B cell (primary cell): ENCODE data around the gene UBAC2. TPM values are rescaled to one million over a fixed set of nuclear protein-coding genes. Genes with fewer than 3 reads are reported as not detected.

Experiments
- ATAC-seq: fragments of 200-7000 bp; cut with Tn5 transposase; one replicate; pipeline ENCODE4 v1.10.0; 2021; ENCODE audit warnings: low read depth, mild to moderate bottlenecking, moderate number of reproducible peaks, moderate library complexity
- CTCF ChIA-PET: fragments of 350-600 bp; sonication (Branson Sonifier 250); formaldehyde crosslinking; loops from one replicate; lab custom pipeline; 2021; ENCODE audit warnings: antibody characterized with exemption, inconsistent platforms; lab: Charles Lee
- POLR2A ChIA-PET: fragments of 350-600 bp; sonication (Branson Sonifier 250); formaldehyde crosslinking; loops from one replicate; lab custom pipeline; 2021; ENCODE audit warnings: antibody characterized with exemption; lab: Charles Lee
- DNase-seq: peaks from one replicate; pipeline ENCODE4 v3.0.0; 2013
- H2AFZ ChIP-seq: 2 replicates; pipeline ENCODE4 v1.6.1; 2012; ENCODE audit warnings: mild to moderate bottlenecking, low read depth, low read length; ENCODE audit not compliant: insufficient read depth, poor library complexity, severe bottlenecking
- H3K27ac ChIP-seq, 2 donors: 1 replicate in 1 of 2; 2 replicates in 1 of 2; pipeline ENCODE4 v1.5.1; 2012 to 2013; ENCODE audit warnings: low read length in 2 of 2, mild to moderate bottlenecking in 2 of 2, moderate library complexity in 1 of 2
- H3K27me3 ChIP-seq, 4 experiments: fragments of 200-600 bp in 1 of 4; sonication (generic) in 1 of 4; replicated peaks in 1 of 4; 1 replicate in 2 of 4; 2 replicates in 2 of 4; pipeline versions ENCODE4 v1.6.1 to v1.7.0; 2013 to 2016; ENCODE audit warnings: low read length in 3 of 4, mild to moderate bottlenecking in 2 of 4, mixed read lengths in 1 of 4, moderate library complexity in 1 of 4; ENCODE audit not compliant: insufficient read depth in 4 of 4, control insufficient read depth in 3 of 4; ENCODE audit errors: control extremely low read depth in 1 of 4
- H3K36me3 ChIP-seq, 2 experiments: replicated peaks in 1 of 2; 1 replicate in 1 of 2; 2 replicates in 1 of 2; pipeline versions ENCODE4 v1.6.1 to v1.7.1; 2013; ENCODE audit warnings: low read length in 1 of 2; ENCODE audit not compliant: insufficient read depth in 2 of 2, control insufficient read depth in 1 of 2; ENCODE audit errors: control extremely low read depth in 1 of 2, extremely low read depth in 1 of 2
- H3K4me1 ChIP-seq, 2 donors: fragments of 200-600 bp in 1 of 2; sonication (generic) in 1 of 2; 1 replicate in 1 of 2; 2 replicates in 1 of 2; pipeline versions ENCODE4 v1.5.1 to v1.6.1; 2013 to 2017; ENCODE audit warnings: low read length in 2 of 2; ENCODE audit not compliant: control insufficient read depth in 2 of 2, insufficient read depth in 2 of 2
- H3K4me2 ChIP-seq: replicated peaks from 2 replicates; pipeline ENCODE3; 2012; ENCODE audit warnings: mild to moderate bottlenecking, low read depth, low read length; ENCODE audit not compliant: poor library complexity, severe bottlenecking
- H3K4me3 ChIP-seq, 5 experiments: fragments of 200-600 bp in 1 of 5; sonication (generic) in 1 of 5; 1 replicate in 3 of 5; 2 replicates in 2 of 5; pipeline versions ENCODE4 v1.5.1 to v1.7.0; 2011 to 2016; ENCODE audit warnings: low read length in 4 of 5, mild to moderate bottlenecking in 4 of 5, low read depth in 2 of 5, control low read depth in 1 of 5, moderate library complexity in 1 of 5; ENCODE audit not compliant: insufficient read depth in 1 of 5; ENCODE audit errors: control extremely low read depth in 1 of 5, extremely low read depth in 1 of 5
- H3K79me2 ChIP-seq: fragments of 200-600 bp; sonication (generic); one replicate; pipeline ENCODE4 v1.6.0; 2016; ENCODE audit warnings: low read length; ENCODE audit not compliant: control insufficient read depth, insufficient read depth
- H3K9ac ChIP-seq: fragments of 200-600 bp; sonication (generic); 2 replicates; pipeline ENCODE4 v1.6.1; 2017; ENCODE audit warnings: mild to moderate bottlenecking, low read length, moderate library complexity
- H3K9me3 ChIP-seq, 3 donors: one replicate each; pipeline versions ENCODE4 v1.6.1 to v1.7.1; 2013; ENCODE audit warnings: low read length in 2 of 3; ENCODE audit not compliant: control insufficient read depth in 2 of 3, insufficient read depth in 1 of 3; ENCODE audit errors: control extremely low read depth in 1 of 3
- H4K20me1 ChIP-seq: 2 replicates; pipeline ENCODE4 v1.6.0; 2012; ENCODE audit warnings: mild to moderate bottlenecking, low read length; ENCODE audit not compliant: insufficient read depth, control insufficient read depth, poor library complexity, severe bottlenecking
- H3K27ac Mint-ChIP-seq: one replicate; pipeline ENCODE4 v1.8.0; 2021; ENCODE audit warnings: mixed read lengths
- H3K27me3 Mint-ChIP-seq: one replicate; pipeline ENCODE4 v1.8.0; 2021; ENCODE audit warnings: mixed read lengths
- H3K4me1 Mint-ChIP-seq: one replicate; pipeline ENCODE4 v1.8.0; 2021; ENCODE audit warnings: mixed read lengths
- H3K4me3 Mint-ChIP-seq: one replicate; pipeline ENCODE4 v1.8.0; 2021; ENCODE audit warnings: mixed read lengths
- H3K9me3 Mint-ChIP-seq: one replicate; pipeline ENCODE4 v1.8.0; 2022; ENCODE audit warnings: mixed read lengths; ENCODE audit not compliant: insufficient read depth
- EZH2 ChIP-seq: IDR thresholded peaks from 2 replicates; pipeline ENCODE4 v1.6.1; 2012; ENCODE audit warnings: borderline replicate concordance, low read depth, mild to moderate bottlenecking, moderate library complexity, low read length; ENCODE audit not compliant: insufficient read depth, poor library complexity, severe bottlenecking
- WGBS: methylation state at CpG from one replicate; pipeline ENCODE4 v1.1.5; 2013; ENCODE audit warnings: missing lambda C conversion rate; ENCODE audit not compliant: insufficient coverage; 5-methylcytosine and 5-hydroxymethylcytosine counted together
- intact Hi-C: fragments of 100-400 bp; cut with micrococcal nuclease; formaldehyde crosslinking; loops from one replicate; pipeline ENCODE4 v1.10.0; 2022
- polyA plus RNA-seq: library from polyadenylated mRNA; depleted of rRNA; stranded (reverse); fragments of >200 nt; gene quantifications from 2 replicates; pipeline ENCODE4 v1.2.3, GENCODE V29; 2012
- total RNA-seq, 2 donors: library from RNA; stranded (reverse); fragments of 120-200 nt in 1 of 2; gene quantifications; 1 replicate in 1 of 2; 2 replicates in 1 of 2; pipeline versions ENCODE4 v1.2.3 to v1.2.4, GENCODE V29; 2013 to 2022
- TF ChIP-seq, protein P1 (sequence below): fragments of 200-600 bp; IDR thresholded peaks from one replicate; pipeline ENCODE4 v1.8.0; 2022; ENCODE audit warnings: antibody characterized with exemption, mild to moderate bottlenecking

UBAC2 gene
- total and polyA plus RNA-seq, 2 donors (not counting 1 experiment from before 2014, with no cell fraction given), result 56.3 to 60.8 TPM

- Histone ChIP-seq H3K4me1 (peaks cover 49 to 60% of the 10 kb centered on the region in 2 donors), H3K36me3 (peaks cover 0 to 28% of the 10 kb centered on the region in 2 experiments), H3K79me2 (peaks cover 97% of the 10 kb centered on the region), H3K27ac (peak overlapping the region; percentile 73 to 87), H4K20me1 (no peaks in the 10 kb centered on the region), H3K9me3 (no peaks in the 10 kb centered on the region), H3K9ac (peak overlapping the region; percentile 80), H3K27me3 (no peaks in the 10 kb centered on the region), H3K4me2 (peak overlapping the region; percentile 68), H2AFZ (no peak overlapping the region), H3K4me3 (peak overlapping the region; percentile 37 to 97 (median 71))
- H3K9me3 Mint-ChIP-seq, result no peaks in the 10 kb centered on the region
- WGBS, result 85% methylated on average over 2 of the region's 6 CpGs
- H3K4me1 Mint-ChIP-seq, result peaks cover 69% of the 10 kb centered on the region
- ATAC-seq (peak; percentile 25), DNase-seq (no peak)
- peak overlapping the region; percentile 95 for H3K27ac Mint-ChIP-seq
- CTCF ChIA-PET, result interaction anchor here (0.7 to 13.9 kb wide), 17 partner anchors 9 to 131 kb away, joined by 3 to 206 read pairs (median 4); no protein-coding TSS in a partner anchor
- POLR2A ChIA-PET, result interaction anchor here (1.0 to 2.7 kb wide), 4 partner anchors 10 to 68 kb away, joined by 3 to 34 read pairs (median 5); no protein-coding TSS in a partner anchor
- TF ChIP-seq EZH2, result no peak
- TF ChIP-seq, protein P1, sequence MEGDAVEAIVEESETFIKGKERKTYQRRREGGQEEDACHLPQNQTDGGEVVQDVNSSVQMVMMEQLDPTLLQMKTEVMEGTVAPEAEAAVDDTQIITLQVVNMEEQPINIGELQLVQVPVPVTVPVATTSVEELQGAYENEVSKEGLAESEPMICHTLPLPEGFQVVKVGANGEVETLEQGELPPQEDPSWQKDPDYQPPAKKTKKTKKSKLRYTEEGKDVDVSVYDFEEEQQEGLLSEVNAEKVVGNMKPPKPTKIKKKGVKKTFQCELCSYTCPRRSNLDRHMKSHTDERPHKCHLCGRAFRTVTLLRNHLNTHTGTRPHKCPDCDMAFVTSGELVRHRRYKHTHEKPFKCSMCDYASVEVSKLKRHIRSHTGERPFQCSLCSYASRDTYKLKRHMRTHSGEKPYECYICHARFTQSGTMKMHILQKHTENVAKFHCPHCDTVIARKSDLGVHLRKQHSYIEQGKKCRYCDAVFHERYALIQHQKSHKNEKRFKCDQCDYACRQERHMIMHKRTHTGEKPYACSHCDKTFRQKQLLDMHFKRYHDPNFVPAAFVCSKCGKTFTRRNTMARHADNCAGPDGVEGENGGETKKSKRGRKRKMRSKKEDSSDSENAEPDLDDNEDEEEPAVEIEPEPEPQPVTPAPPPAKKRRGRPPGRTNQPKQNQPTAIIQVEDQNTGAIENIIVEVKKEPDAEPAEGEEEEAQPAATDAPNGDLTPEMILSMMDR, result no peak
- H3K27me3 Mint-ChIP-seq, result no peaks in the 10 kb centered on the region
- H3K4me3 Mint-ChIP-seq, result peak overlapping the region; percentile 99
- intact Hi-C loops, result loop anchor here (1.0 to 10.0 kb wide), 8 partner anchors 14 to 127 kb away; no protein-coding TSS in a partner anchor
These were observed 107.1 kb downstream of the UBAC2 start for GRCh38 chr13:99307648-99308339.
